Left ventricle myocardium inferior (tissue), 1 donor: Measurements from ENCODE around the gene TMEM39B. TPM values are rescaled to one million over a fixed set of nuclear protein-coding genes. Genes with fewer than 3 reads are reported as not detected.
"Not testable (repeated sequence)": the region's sequence is repeated elsewhere in the genome, so short reads cannot be mapped to it uniquely, and the experiment has no call there.

Experiments
- DNase-seq: peaks from one replicate; pipeline ENCODE4 v3.0.0-alpha.2; 2020
- H3K27ac ChIP-seq: fragments of 200-600 bp; replicated peaks from 2 replicates; pipeline ENCODE4 v1.8.0; 2021
- H3K27me3 ChIP-seq: fragments of 200-600 bp; 2 replicates; pipeline ENCODE4 v1.8.0; 2021; ENCODE audit warnings: low read depth
- H3K36me3 ChIP-seq: fragments of 200-600 bp; 2 replicates; pipeline ENCODE4 v1.8.0; 2021
- H3K4me1 ChIP-seq: fragments of 200-600 bp; 2 replicates; pipeline ENCODE4 v1.8.0; 2021
- H3K4me3 ChIP-seq: fragments of 200-600 bp; 2 replicates; pipeline ENCODE4 v1.8.0; 2021; ENCODE audit warnings: mild to moderate bottlenecking, moderate library complexity
- H3K9me3 ChIP-seq: fragments of 200-600 bp; replicated peaks from 2 replicates; pipeline ENCODE4 v1.8.0; 2021
- intact Hi-C: fragments of 100-400 bp; cut with micrococcal nuclease; formaldehyde crosslinking; loops from one replicate; pipeline ENCODE4 v1.11.0; 2022
- total RNA-seq: library from RNA; stranded (reverse); fragmentation: NEBNext Ultra II Directional; extraction: Animal tissue kit (Norgen Biotek cat#: 25700); gene quantifications from one replicate; pipeline ENCODE4 v1.2.1, GENCODE V29; 2021
- TF ChIP-seq, protein P1 (sequence below): fragments of 200-600 bp; IDR thresholded peaks from 2 replicates; pipeline ENCODE4 v1.8.0; 2021; ENCODE audit warnings: antibody characterized with exemption, mild to moderate bottlenecking, borderline replicate concordance
- donor health status: DM: no; HTN: yes; CAD: no; lungs with severe emphysema.

TMEM39B gene
- total RNA-seq, 1 donor from 2014 or later: 5.8 TPM

DNA sequence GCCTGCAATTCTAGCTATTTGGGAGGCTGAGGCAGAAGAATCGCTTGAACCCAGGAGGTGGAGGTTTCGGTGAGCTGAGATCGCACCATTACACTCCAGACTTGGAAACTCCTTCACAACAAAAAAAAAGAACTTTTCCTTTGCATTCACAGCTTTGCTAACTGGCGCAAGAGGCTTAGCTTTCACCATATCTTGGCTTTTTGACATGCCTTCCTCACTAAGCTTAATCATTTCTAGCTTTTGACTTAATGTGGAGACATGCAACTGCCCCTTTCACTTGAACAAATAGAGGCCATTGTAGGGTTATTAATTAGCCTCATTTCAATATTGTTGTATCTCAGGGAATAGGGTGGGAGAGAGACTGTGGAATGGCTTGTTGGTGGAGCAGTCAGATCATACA is 43.8 kb downstream of the TMEM39B start:
- peaks cover 67% of the 10 kb centered on the region for H3K4me1 ChIP-seq
- no peak overlapping the region for H3K27ac ChIP-seq
- intact Hi-C loops: no loop called here
- no peak overlapping the region for H3K4me3 ChIP-seq
- no peak for DNase-seq
- H3K9me3 ChIP-seq: no peaks in the 10 kb centered on the region
- H3K36me3 ChIP-seq: no peaks in the 10 kb centered on the region
- no peaks in the 10 kb centered on the region for H3K27me3 ChIP-seq
- TF ChIP-seq, protein P1, sequence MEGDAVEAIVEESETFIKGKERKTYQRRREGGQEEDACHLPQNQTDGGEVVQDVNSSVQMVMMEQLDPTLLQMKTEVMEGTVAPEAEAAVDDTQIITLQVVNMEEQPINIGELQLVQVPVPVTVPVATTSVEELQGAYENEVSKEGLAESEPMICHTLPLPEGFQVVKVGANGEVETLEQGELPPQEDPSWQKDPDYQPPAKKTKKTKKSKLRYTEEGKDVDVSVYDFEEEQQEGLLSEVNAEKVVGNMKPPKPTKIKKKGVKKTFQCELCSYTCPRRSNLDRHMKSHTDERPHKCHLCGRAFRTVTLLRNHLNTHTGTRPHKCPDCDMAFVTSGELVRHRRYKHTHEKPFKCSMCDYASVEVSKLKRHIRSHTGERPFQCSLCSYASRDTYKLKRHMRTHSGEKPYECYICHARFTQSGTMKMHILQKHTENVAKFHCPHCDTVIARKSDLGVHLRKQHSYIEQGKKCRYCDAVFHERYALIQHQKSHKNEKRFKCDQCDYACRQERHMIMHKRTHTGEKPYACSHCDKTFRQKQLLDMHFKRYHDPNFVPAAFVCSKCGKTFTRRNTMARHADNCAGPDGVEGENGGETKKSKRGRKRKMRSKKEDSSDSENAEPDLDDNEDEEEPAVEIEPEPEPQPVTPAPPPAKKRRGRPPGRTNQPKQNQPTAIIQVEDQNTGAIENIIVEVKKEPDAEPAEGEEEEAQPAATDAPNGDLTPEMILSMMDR: no peak

DNA sequence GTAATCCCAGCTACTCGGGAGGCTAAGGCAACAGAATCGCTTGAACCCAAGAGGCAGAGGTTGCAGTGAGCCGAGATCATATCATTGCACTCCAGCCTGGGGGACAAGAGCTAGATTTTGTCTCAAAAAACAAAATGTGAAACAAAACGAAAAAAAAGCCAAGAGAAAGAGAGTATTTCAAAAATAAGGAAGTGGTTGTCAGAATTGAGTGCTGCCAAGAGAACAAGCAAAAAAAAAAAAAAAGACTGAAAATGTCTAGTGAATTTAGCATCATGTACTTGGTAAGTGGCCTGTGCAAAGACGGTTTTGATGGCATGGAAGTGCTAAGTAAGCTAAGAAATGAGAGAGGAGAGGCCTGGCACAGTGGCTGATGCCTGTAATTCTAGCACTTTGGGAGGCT is 49.4 kb downstream of the TMEM39B start:
- H3K4me1 ChIP-seq: peaks cover 49% of the 10 kb centered on the region
- no peaks in the 10 kb centered on the region for H3K9me3 ChIP-seq
- TF ChIP-seq, protein P1: no peak
- intact Hi-C loops: no loop called here
- no peaks in the 10 kb centered on the region for H3K36me3 ChIP-seq
- DNase-seq: no peak
- no peak overlapping the region for H3K4me3 ChIP-seq
- H3K27ac ChIP-seq: no peak overlapping the region
- no peaks in the 10 kb centered on the region for H3K27me3 ChIP-seq

DNA sequence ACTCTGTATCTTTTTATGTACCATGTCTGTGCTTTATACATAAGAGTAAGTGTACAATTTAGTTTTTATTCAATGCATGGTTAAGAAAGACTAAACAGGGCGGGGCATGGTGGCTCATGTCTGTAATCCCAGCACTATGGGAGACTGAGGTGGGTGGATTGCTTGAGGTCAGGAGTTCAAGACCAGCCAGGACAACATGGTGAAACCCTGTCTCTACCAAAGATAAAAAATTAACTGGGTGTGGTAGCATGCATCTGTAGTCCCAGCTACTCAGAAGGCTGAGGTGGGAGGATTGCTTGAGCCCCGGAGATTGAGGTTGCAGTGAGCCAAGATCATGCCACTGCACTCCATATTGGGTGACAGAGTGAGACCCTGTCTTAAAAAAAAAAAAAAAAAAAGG is 50.6 kb downstream of the TMEM39B start:
- peaks cover 60% of the 10 kb centered on the region for H3K4me1 ChIP-seq

GRCh38 chr1:32125313-32125712 is 52.6 kb downstream of the TMEM39B start:
- intact Hi-C loops: no loop called here
- no peak for DNase-seq
- no peak overlapping the region for H3K4me3 ChIP-seq
- no peaks in the 10 kb centered on the region for H3K27me3 ChIP-seq
- peaks cover 4% of the 10 kb centered on the region for H3K36me3 ChIP-seq
- TF ChIP-seq, protein P1: no peak
- H3K9me3 ChIP-seq: no peaks in the 10 kb centered on the region
- no peak overlapping the region for H3K27ac ChIP-seq
- peaks cover 71% of the 10 kb centered on the region for H3K4me1 ChIP-seq

More for the DNA sequence above, 50.6 kb downstream of the TMEM39B start:
- H3K27me3 ChIP-seq, H3K4me3 ChIP-seq, intact Hi-C loops, H3K36me3 ChIP-seq, H3K9me3 ChIP-seq, H3K27ac ChIP-seq, DNase-seq: not testable (repeated sequence)

DNA sequence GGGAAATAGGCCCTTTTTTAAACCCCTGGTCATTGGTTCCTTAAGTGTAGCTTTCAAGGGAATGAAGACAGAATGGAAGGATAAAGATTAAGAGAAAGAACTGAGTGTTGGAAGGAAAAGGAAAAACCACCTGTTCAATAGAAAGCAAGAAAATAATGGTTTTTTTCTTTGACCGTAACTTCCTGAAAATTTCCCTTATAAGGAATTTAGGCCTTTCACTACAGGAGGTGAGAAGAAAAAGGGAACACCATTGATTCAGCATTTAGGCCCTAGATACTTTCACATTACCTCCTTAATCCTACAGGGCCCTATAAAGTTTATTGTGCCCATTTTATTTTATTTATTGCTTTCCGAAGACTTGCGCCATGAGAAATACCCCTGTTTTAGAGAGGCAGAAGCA is 54.0 kb downstream of the TMEM39B start:
- H3K27me3 ChIP-seq: no peaks in the 10 kb centered on the region
- peaks cover 60% of the 10 kb centered on the region for H3K4me1 ChIP-seq
- DNase-seq: no peak
- no peak overlapping the region for H3K4me3 ChIP-seq
- peaks cover 7% of the 10 kb centered on the region for H3K36me3 ChIP-seq
- TF ChIP-seq, protein P1: no peak
- H3K9me3 ChIP-seq: no peaks in the 10 kb centered on the region
- intact Hi-C loops: no loop called here
- no peak overlapping the region for H3K27ac ChIP-seq

- Histone ChIP-seq H3K4me3 (no peak overlapping the region), H3K27ac (no peak overlapping the region)
- TF ChIP-seq, protein P1: no peak
Observed at GRCh38 chr1:32127409-32128198, 54.9 kb downstream of the TMEM39B start.

More at GRCh38 chr1:32127409-32128198, 54.9 kb downstream of the TMEM39B start:
- peaks cover 7% of the 10 kb centered on the region for H3K36me3 ChIP-seq
- intact Hi-C loops: no loop called here
- no peak for DNase-seq
- H3K27me3 ChIP-seq: no peaks in the 10 kb centered on the region
- H3K9me3 ChIP-seq: no peaks in the 10 kb centered on the region
- peaks cover 52% of the 10 kb centered on the region for H3K4me1 ChIP-seq
